OCI-LY7 (cell line): ENCODE results near the gene SPP1. TPM values are rescaled to one million over a fixed set of nuclear protein-coding genes. Genes with fewer than 3 reads are reported as not detected.

ENCODE experiments used
- BruUV-seq: library from RNA; stranded (reverse); fragments of 400-500 nt; replicated peaks from 2 replicates; lab custom pipeline; 2021; lab: Mats Ljungman, UMichigan
- CTCF ChIA-PET: fragments of 300-600 bp; sonication (Branson Sonifier 250); formaldehyde crosslinking; loops from one replicate; lab custom pipeline; 2022; ENCODE audit warnings: antibody characterized with exemption; ENCODE audit not compliant: unreplicated experiment; lab: Charles Lee
- POLR2A ChIA-PET: fragments of 300-600 bp; sonication (Branson Sonifier 250); formaldehyde crosslinking; loops from one replicate; lab custom pipeline; 2022; ENCODE audit warnings: antibody characterized with exemption; lab: Charles Lee
- DNase-seq: peaks from one replicate; pipeline ENCODE4 v3.0.0-alpha.2; 2015; ENCODE audit warnings: low spot score
- H2AFZ ChIP-seq: fragments of 200-600 bp; sonication (generic), shearing (Covaris generic); 2 replicates; pipeline ENCODE4 v1.6.1; 2014; ENCODE audit warnings: mild to moderate bottlenecking, antibody characterized with exemption, low read length, moderate library complexity
- H3K27ac ChIP-seq: fragments of 200-600 bp; sonication (generic); 2 replicates; pipeline ENCODE4 v1.5.1; 2014; ENCODE audit warnings: mixed run types, low read depth, mild to moderate bottlenecking, moderate library complexity, low read length, inconsistent platforms; ENCODE audit not compliant: poor library complexity, severe bottlenecking
- H3K36me3 ChIP-seq: fragments of 200-600 bp; sonication (generic); 2 replicates; pipeline ENCODE4 v1.6.1; 2014; ENCODE audit warnings: mild to moderate bottlenecking, antibody characterized with exemption, low read length, moderate library complexity, mixed read lengths; ENCODE audit not compliant: insufficient read depth
- H3K4me1 ChIP-seq: fragments of 200-600 bp; sonication (generic); 2 replicates; pipeline ENCODE4 v1.5.1; 2014; ENCODE audit warnings: mild to moderate bottlenecking, low read length; ENCODE audit not compliant: insufficient read depth, poor library complexity, severe bottlenecking
- H3K4me2 ChIP-seq: fragments of 200-600 bp; sonication (generic); 2 replicates; pipeline ENCODE4 v1.6.1; 2014; ENCODE audit warnings: mild to moderate bottlenecking, low read length
- H3K4me3 ChIP-seq: fragments of 200-600 bp; sonication (generic); 2 replicates; pipeline ENCODE4 v1.5.1; 2014; ENCODE audit warnings: mild to moderate bottlenecking, low read depth, low read length; ENCODE audit not compliant: poor library complexity, severe bottlenecking
- H3K79me2 ChIP-seq: fragments of 200-600 bp; sonication (generic); 2 replicates; pipeline ENCODE4 v1.6.1; 2016; ENCODE audit warnings: low read depth, mild to moderate bottlenecking, low read length, moderate library complexity, mixed read lengths; ENCODE audit not compliant: insufficient read depth
- H3K9me2 ChIP-seq: fragments of 200-600 bp; sonication (generic); 2 replicates; pipeline ENCODE4 v1.6.1; 2016; ENCODE audit warnings: mild to moderate bottlenecking, low read length, mixed read lengths; ENCODE audit not compliant: insufficient read depth
- H3K9me3 ChIP-seq: fragments of 200-600 bp; sonication (generic); 2 replicates; pipeline ENCODE4 v1.6.1; 2014; ENCODE audit warnings: mild to moderate bottlenecking, mixed run types, low read length, mixed read lengths
- H4K20me1 ChIP-seq: fragments of 200-600 bp; sonication (generic); 2 replicates; pipeline ENCODE4 v1.6.1; 2014; ENCODE audit warnings: mild to moderate bottlenecking, antibody characterized with exemption, low read length, moderate library complexity, mixed read lengths; ENCODE audit not compliant: insufficient read depth
- EZH2phosphoT487 ChIP-seq: fragments of 200-600 bp; sonication (generic); IDR thresholded peaks from 2 replicates; pipeline ENCODE4 v1.6.1; 2018; ENCODE audit warnings: low read depth, borderline replicate concordance, mild to moderate bottlenecking, mixed run types, antibody characterized with exemption, low read length, moderate library complexity, mixed read lengths
- intact Hi-C: fragments of 100-400 bp; cut with micrococcal nuclease; formaldehyde crosslinking; loops from one replicate; pipeline ENCODE4 v1.10.0; 2022; ENCODE audit not compliant: unreplicated experiment
- total RNA-seq, 2 experiments: library from RNA; depleted of rRNA in 1 of 2; stranded (reverse); fragments of >200 nt in 1 of 2; shearing (Covaris generic) in 1 of 2; gene quantifications; 2 replicates each; pipeline ENCODE4 v1.2.3, GENCODE V29; 2014 to 2022
- TF ChIP-seq, protein P1 (sequence below): fragments of 200-600 bp; sonication (generic); conservative IDR thresholded peaks from 2 replicates; pipeline ENCODE4 v1.5.1; 2014; ENCODE audit warnings: mild to moderate bottlenecking, antibody characterized with exemption, low read length, moderate library complexity, mixed read lengths

The SPP1 gene
- total RNA-seq, 2 experiments from 2014 or later = 1.4 TPM; not detected in 1

DNA sequence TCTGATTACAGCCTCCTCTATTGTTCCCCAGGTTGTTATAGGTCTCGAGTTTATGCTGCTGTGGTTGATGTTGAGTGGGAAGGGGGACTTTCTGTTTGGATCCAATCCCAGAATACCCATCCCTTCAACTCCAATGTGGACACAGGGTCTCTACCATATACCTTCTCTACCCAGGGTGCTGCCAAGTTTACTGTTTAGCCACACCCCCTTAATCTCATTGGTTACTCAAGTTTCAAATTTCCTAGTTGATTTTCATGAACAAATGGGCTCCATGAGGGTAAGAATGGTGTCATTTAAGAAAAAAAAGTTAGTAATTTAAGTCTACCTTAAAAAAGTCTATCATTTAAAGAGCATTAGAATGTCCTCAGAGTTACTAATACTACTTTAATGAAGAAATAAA lies 3.6 kb upstream of the SPP1 start:
- no peak for TF ChIP-seq EZH2phosphoT487
- TF ChIP-seq, protein P1, sequence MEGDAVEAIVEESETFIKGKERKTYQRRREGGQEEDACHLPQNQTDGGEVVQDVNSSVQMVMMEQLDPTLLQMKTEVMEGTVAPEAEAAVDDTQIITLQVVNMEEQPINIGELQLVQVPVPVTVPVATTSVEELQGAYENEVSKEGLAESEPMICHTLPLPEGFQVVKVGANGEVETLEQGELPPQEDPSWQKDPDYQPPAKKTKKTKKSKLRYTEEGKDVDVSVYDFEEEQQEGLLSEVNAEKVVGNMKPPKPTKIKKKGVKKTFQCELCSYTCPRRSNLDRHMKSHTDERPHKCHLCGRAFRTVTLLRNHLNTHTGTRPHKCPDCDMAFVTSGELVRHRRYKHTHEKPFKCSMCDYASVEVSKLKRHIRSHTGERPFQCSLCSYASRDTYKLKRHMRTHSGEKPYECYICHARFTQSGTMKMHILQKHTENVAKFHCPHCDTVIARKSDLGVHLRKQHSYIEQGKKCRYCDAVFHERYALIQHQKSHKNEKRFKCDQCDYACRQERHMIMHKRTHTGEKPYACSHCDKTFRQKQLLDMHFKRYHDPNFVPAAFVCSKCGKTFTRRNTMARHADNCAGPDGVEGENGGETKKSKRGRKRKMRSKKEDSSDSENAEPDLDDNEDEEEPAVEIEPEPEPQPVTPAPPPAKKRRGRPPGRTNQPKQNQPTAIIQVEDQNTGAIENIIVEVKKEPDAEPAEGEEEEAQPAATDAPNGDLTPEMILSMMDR = no peak
- H3K27ac ChIP-seq = no peak overlapping the region
- intact Hi-C loops = loop anchor here (2.0 to 5.0 kb wide), 2 partner anchors 119 to 240 kb away; no protein-coding TSS in a partner anchor
- BruUV-seq = no TSS peak
- H3K4me3 ChIP-seq = no peak overlapping the region
- no peaks in the 10 kb centered on the region for H3K9me2 ChIP-seq
- CTCF ChIA-PET = no interaction called here
- H3K9me3 ChIP-seq = no peaks in the 10 kb centered on the region
- no peak overlapping the region for H3K4me2 ChIP-seq
- H4K20me1 ChIP-seq = no peaks in the 10 kb centered on the region
- no peaks in the 10 kb centered on the region for H3K79me2 ChIP-seq
- peaks cover 9% of the 10 kb centered on the region for H3K4me1 ChIP-seq
- no peak for DNase-seq
- H2AFZ ChIP-seq = no peak overlapping the region
- POLR2A ChIA-PET = no interaction called here
- H3K36me3 ChIP-seq = no peaks in the 10 kb centered on the region

DNA sequence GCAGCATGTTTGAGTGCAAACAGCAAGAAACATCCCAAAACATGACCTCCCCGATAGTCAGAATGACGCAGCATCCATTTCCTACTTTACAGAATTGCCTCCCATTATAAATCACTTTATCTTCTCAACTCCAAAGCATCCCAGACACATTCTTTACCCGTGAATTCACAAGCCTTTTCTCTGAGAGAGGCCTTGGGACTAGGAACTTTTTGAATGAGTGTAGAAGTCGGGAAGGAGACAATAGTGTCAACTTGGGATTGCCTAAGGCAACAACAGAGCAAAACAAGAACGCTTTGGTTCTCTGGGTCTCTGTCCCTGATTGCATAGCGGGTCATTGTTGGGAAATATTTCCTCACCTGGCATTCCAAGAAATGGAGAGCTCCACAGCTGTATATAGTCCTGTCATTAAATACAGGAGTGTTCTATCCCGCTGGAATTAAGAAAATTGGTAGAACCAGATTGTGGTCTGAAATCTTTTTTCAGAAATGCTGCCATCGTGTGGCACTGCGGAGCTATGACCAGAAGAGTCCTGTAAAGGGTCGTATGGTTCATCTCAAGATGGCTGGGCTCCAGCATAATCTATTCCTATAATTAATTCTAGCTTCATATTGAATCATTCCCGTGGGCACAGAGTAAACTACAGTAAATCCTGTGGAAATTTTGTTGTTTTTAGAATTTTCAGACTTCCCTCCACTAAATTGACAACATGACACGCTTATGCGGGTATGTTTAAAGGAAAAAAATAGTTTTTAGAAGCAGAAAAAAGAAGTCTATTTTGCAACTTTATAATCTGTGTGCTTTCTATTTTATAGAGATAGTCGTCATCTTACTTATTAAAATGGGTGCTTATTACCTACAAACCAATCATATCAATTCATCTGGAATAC lies 2.0 kb upstream of the SPP1 start:
- H3K4me2 ChIP-seq = no peak overlapping the region
- no peak for TF ChIP-seq EZH2phosphoT487
- TF ChIP-seq, protein P1 = peak; percentile 90
- no peaks in the 10 kb centered on the region for H3K79me2 ChIP-seq
- ChIA-PET POLR2A (interaction anchor here (0.6 to 0.8 kb wide), 2 partner anchors 18 to 61 kb away, joined by 3 to 4 read pairs; no protein-coding TSS in a partner anchor), CTCF (interaction anchor here (1.3 kb wide), 1 partner anchor 121 kb away, joined by 4 read pairs; no protein-coding TSS in a partner anchor)
- 0 out of 2 replicates have a peak overlapping the region, but pooled peaks have one; percentile 21 for H2AFZ ChIP-seq
- intact Hi-C loops = loop anchor here (2.0 to 5.0 kb wide), 2 partner anchors 121 to 239 kb away; no protein-coding TSS in a partner anchor
- H3K4me1 ChIP-seq = peaks cover 9% of the 10 kb centered on the region
- DNase-seq = peak; percentile 60
- no peaks in the 10 kb centered on the region for H4K20me1 ChIP-seq
- no TSS peak for BruUV-seq
- no peaks in the 10 kb centered on the region for H3K9me2 ChIP-seq
- no peak overlapping the region for H3K27ac ChIP-seq
- no peaks in the 10 kb centered on the region for H3K36me3 ChIP-seq
- H3K9me3 ChIP-seq = no peaks in the 10 kb centered on the region
- H3K4me3 ChIP-seq = no peak overlapping the region
